Kidney (tissue), 14 donors: ENCODE data around the gene KIF27. TPM values are rescaled to one million over a fixed set of nuclear protein-coding genes. Genes with fewer than 3 reads are reported as not detected.

Source experiments
- DNase-seq, 5 donors: peaks; one replicate each; pipeline ENCODE4 v3.0.0-alpha.2; 2013 to 2020
- FAIRE-seq: peaks from 2 replicates; lab custom pipeline; 2012; peaks lifted over from hg19 to GRCh38; lab: Jason Lieb, UNC
- H3K27ac ChIP-seq, 2 donors: one replicate each; pipeline ENCODE4 v1.7.0; 2013; ENCODE audit warnings: low read depth in 2 of 2, low read length in 2 of 2, inconsistent platforms in 1 of 2
- H3K27me3 ChIP-seq: one replicate; pipeline ENCODE4 v1.7.1; 2013; ENCODE audit warnings: low read length, inconsistent platforms; ENCODE audit not compliant: control insufficient read depth, insufficient read depth
- H3K36me3 ChIP-seq, 3 donors: one replicate each; pipeline versions ENCODE4 v1.7.0 to v1.7.1; 2013; ENCODE audit warnings: low read length in 3 of 3, control low read depth in 1 of 3, inconsistent platforms in 1 of 3; ENCODE audit not compliant: insufficient read depth in 3 of 3, control insufficient read depth in 2 of 3
- H3K4me1 ChIP-seq, 3 donors: one replicate each; pipeline versions ENCODE4 v1.7.0 to v1.7.1; 2013; ENCODE audit warnings: low read length in 3 of 3, inconsistent platforms in 1 of 3, low read depth in 1 of 3; ENCODE audit not compliant: control insufficient read depth in 2 of 3, insufficient read depth in 2 of 3
- H3K4me3 ChIP-seq, 3 donors: one replicate each; pipeline versions ENCODE4 v1.7.0 to v1.8.1; 2013; ENCODE audit warnings: low read length in 3 of 3, control low read depth in 1 of 3, inconsistent platforms in 1 of 3
- H3K9ac ChIP-seq, 3 donors: one replicate each; pipeline versions ENCODE4 v1.7.0 to v1.7.1; 2013; ENCODE audit warnings: low read length in 3 of 3, control low read depth in 1 of 3, inconsistent platforms in 1 of 3
- H3K9me3 ChIP-seq, 3 donors: one replicate each; pipeline versions ENCODE4 v1.7.0 to v1.7.1; 2013; ENCODE audit warnings: low read length in 3 of 3, control low read depth in 1 of 3, inconsistent platforms in 1 of 3; ENCODE audit not compliant: control insufficient read depth in 2 of 3, insufficient read depth in 1 of 3
- intact Hi-C: fragments of 100-400 bp; cut with DNase I; formaldehyde crosslinking; loops from one replicate; pipeline ENCODE4 v1.11.1; 2022
- polyA plus RNA-seq: library from polyadenylated mRNA; stranded (reverse); fragments of 350-450 nt; fragmentation: Illumina TruSeq; extraction: RNeasy Lipid Tissue Mini Kit (QIAGEN cat#74804); gene quantifications from one replicate; pipeline ENCODE4 v1.2.3, GENCODE V29; 2014; ENCODE audit warnings: low read depth, low replicate concordance; ENCODE audit not compliant: insufficient read depth
- total RNA-seq: library from RNA; stranded (reverse); fragmentation: NEBNext Ultra II Directional; extraction: Animal tissue kit (Norgen Biotek cat#: 25700); gene quantifications from one replicate; pipeline ENCODE4 v1.2.1, GENCODE V29; 2021
- TF ChIP-seq, protein P1 (sequence below): IDR thresholded peaks from 3 replicates; pipeline ENCODE4 v1.5.1; 2012; ENCODE audit warnings: mild to moderate bottlenecking, moderate library complexity, borderline replicate concordance; ENCODE audit not compliant: insufficient read depth; ENCODE audit errors: extremely low read depth
- donor health status: control.
- donor health status: control.
- donor health status: control.
- donor health status: control.
- donor health status: control.
- donor health status: DM: yes; HTN: yes; CAD: no.
- donor health status: Normal renal cell carcinoma (clear cell type).

Gene KIF27
- total and polyA plus RNA-seq, 2 donors from 2014 or later = 1.5 to 8.7 TPM

DNA sequence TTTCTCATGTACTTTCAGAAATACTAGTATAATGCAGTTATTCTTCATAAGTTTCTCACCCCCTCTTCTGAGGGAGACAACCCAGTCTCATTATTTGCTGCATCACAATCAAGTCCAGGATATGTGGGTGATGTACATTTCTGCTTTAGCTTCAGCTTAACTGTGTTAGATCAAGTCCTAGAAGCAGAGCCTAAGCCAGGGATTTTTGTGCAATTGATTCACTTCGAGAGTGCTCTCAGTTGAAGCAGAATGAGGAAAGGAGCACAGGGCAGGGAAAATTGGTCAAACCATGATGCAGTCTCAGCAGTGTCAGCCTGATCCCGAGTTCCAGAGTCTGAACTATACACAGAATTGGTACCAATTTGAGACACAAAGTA, 43.7 kb upstream of the KIF27 start:
- Histone ChIP-seq H3K36me3 (peaks cover 3 to 21% (median 11%) of the 10 kb centered on the region in 3 donors), H3K4me3 (no peak overlapping the region), H3K9ac (no peak overlapping the region), H3K27me3 (no peaks in the 10 kb centered on the region), H3K4me1 (peaks cover 0 to 4% (median 0%) of the 10 kb centered on the region in 3 donors), H3K27ac (no peak overlapping the region), H3K9me3 (no peaks in the 10 kb centered on the region)
- TF ChIP-seq, protein P1, sequence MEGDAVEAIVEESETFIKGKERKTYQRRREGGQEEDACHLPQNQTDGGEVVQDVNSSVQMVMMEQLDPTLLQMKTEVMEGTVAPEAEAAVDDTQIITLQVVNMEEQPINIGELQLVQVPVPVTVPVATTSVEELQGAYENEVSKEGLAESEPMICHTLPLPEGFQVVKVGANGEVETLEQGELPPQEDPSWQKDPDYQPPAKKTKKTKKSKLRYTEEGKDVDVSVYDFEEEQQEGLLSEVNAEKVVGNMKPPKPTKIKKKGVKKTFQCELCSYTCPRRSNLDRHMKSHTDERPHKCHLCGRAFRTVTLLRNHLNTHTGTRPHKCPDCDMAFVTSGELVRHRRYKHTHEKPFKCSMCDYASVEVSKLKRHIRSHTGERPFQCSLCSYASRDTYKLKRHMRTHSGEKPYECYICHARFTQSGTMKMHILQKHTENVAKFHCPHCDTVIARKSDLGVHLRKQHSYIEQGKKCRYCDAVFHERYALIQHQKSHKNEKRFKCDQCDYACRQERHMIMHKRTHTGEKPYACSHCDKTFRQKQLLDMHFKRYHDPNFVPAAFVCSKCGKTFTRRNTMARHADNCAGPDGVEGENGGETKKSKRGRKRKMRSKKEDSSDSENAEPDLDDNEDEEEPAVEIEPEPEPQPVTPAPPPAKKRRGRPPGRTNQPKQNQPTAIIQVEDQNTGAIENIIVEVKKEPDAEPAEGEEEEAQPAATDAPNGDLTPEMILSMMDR = no peak
- DNase-seq (no peak), FAIRE-seq (no peak)
- intact Hi-C loops = no loop called here

DNA sequence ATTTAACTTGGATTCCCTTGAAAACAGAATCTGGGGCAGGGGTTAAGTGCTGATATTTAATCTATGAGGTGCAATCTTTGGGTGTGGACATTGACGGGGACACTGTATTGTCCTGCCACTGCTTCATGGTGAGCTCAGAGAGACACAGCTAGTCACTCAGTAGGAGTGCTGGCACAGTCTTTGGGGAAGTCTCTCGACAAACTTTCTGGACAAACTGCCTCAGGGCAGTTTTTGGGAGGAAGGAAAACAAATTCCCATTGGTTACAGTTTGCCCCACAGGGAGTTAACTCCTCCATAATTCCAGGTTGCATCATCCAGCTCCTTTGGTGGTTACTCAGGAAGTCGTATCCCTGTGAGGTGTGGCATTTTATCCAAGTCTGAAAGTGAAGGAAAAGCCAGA, 40.9 kb upstream of the KIF27 start:
- peaks cover 0 to 3% (median 0%) of the 10 kb centered on the region in 3 donors for H3K36me3 ChIP-seq
- no peak overlapping the region for H3K4me3 ChIP-seq
- FAIRE-seq (no peak), DNase-seq (no peak)
- intact Hi-C loops = no loop called here
- H3K9me3 ChIP-seq = no peaks in the 10 kb centered on the region
- H3K9ac ChIP-seq = no peak overlapping the region
- H3K27me3 ChIP-seq = no peaks in the 10 kb centered on the region
- no peak overlapping the region for H3K27ac ChIP-seq
- H3K4me1 ChIP-seq = peaks cover 0 to 4% (median 4%) of the 10 kb centered on the region in 3 donors
- TF ChIP-seq, protein P1 = no peak

DNA sequence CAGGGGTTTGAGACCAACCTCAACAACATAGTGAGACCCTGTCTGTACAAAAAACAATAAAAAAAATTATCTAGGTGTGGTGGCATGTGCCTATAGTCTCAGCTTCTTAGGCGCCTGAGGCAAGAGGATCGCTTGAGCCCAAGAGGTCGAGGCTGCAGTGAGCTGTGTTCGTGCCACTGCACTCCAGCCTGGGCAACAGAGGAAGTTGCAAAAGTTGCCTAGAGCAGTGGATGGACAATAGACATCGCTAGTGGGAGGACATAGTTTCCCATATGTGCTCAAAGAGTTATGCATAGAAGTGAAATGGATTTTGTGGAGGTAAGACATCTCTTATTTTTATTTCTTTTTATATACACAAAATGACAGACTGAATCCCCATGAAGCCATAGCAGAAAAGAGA, 39.8 kb upstream of the KIF27 start:
- Histone ChIP-seq H3K27me3 (no peaks in the 10 kb centered on the region), H3K4me3 (no peak overlapping the region), H3K36me3 (no peaks in the 10 kb centered on the region), H3K27ac (no peak overlapping the region), H3K4me1 (peaks cover 0 to 6% (median 4%) of the 10 kb centered on the region in 3 donors), H3K9me3 (no peaks in the 10 kb centered on the region), H3K9ac (no peak overlapping the region)
- DNase-seq (no peak), FAIRE-seq (no peak)
- intact Hi-C loops = no loop called here
- TF ChIP-seq, protein P1 = no peak

DNA sequence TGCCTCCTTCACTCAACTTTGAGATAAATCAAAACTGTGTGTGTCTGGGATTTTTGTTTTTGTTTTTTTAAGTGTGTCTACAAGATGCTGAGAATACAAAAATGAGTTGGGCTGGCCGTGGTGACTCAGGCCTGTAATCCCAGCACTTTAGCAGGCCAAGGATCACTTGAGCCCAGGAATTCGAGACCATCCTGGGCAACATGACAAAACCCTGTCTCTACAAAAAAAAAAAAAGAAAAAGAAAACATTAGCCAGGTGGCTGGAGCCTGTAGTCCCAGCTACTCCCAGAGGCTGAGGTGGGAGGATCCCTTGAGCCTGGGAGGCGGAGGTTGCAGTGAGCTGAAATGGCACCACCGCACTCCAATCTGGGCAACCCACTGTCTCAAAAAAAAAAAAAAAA, 37.8 kb upstream of the KIF27 start:
- Histone ChIP-seq H3K27me3 (no peaks in the 10 kb centered on the region), H3K27ac (peak overlapping the region in 1 of 2 donors; percentile 41), H3K9me3 (no peaks in the 10 kb centered on the region), H3K9ac (no peak overlapping the region), H3K4me3 (no peak overlapping the region), H3K4me1 (peaks cover 0 to 8% (median 8%) of the 10 kb centered on the region in 3 donors), H3K36me3 (peaks cover 0 to under 1% (median 0%) of the 10 kb centered on the region in 3 donors)
- DNase-seq (peak in 4 of 5 donors; percentile 67 to 89 (median 78)), FAIRE-seq (no peak)
- TF ChIP-seq, protein P1 = no peak
- intact Hi-C loops = no loop called here
